Inferior parietal cortex (tissue), 1 donor: ENCODE measurements around the gene TAF6.

Experiments used
- DNase-seq: peaks from one replicate; pipeline ENCODE4 v3.0.0-alpha.2; 2016; ENCODE audit errors: extremely low spot score

The TAF6 gene

GRCh38 chr7:100095704-100096103 lies 23.5 kb downstream of the TAF6 start:
- no peak for DNase-seq

GRCh38 chr7:100095289-100095688 lies 23.9 kb downstream of the TAF6 start:
- DNase-seq: no peak

GRCh38 chr7:100093925-100094486 lies 25.2 kb downstream of the TAF6 start:
- DNase-seq: no peak

- DNase-seq: no peak
Measured at GRCh38 chr7:100093498-100093897, 25.7 kb downstream of the TAF6 start.

GRCh38 chr7:100093054-100093453 lies 26.1 kb downstream of the TAF6 start:
- DNase-seq: no peak

GRCh38 chr7:100091411-100092181 lies 27.6 kb downstream of the TAF6 start:
- DNase-seq: no peak

DNA sequence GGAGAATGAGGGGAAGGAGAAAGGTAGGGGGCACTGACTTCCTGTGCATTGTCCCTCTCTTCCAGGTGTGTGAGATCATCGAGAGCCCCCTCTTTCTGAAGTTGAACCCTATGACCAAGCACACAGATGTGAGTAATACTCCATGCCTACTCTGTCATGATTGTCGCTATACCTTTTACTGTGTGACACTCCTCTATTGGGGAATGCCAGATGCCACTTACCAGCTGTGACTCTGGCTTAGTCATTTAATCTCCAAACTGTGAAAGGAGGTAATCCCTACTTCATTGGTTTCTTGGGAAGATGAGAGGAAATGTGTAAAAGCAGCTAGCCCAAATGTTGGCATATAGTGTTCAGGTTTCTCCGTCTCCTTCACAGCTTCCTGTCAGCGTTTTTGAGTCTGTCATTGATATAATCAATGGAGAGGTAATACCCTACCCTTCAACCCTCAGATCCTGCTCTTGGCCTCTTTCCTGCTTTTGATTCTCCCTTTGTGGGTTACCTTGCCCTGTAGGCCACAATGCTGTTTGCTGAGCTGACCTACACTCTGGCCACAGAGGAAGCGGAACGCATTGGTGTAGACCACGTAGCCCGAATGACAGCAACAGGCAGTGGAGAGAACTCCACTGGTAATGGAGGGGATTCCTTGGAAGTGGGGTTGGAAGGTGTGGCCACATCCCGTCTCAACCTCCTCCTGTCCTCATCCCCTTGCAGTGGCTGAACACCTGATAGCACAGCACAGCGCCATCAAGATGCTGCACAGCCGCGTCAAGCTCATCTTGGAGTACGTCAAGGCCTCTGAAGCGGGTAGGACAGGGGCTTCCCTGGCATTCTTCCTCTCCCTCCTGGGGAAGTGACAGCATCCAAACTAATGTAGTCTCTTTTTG lies 28.4 kb downstream of the TAF6 start:
- no peak for DNase-seq

- no peak for DNase-seq
Measured at GRCh38 chr7:100089458-100090196, 29.5 kb downstream of the TAF6 start.

DNA sequence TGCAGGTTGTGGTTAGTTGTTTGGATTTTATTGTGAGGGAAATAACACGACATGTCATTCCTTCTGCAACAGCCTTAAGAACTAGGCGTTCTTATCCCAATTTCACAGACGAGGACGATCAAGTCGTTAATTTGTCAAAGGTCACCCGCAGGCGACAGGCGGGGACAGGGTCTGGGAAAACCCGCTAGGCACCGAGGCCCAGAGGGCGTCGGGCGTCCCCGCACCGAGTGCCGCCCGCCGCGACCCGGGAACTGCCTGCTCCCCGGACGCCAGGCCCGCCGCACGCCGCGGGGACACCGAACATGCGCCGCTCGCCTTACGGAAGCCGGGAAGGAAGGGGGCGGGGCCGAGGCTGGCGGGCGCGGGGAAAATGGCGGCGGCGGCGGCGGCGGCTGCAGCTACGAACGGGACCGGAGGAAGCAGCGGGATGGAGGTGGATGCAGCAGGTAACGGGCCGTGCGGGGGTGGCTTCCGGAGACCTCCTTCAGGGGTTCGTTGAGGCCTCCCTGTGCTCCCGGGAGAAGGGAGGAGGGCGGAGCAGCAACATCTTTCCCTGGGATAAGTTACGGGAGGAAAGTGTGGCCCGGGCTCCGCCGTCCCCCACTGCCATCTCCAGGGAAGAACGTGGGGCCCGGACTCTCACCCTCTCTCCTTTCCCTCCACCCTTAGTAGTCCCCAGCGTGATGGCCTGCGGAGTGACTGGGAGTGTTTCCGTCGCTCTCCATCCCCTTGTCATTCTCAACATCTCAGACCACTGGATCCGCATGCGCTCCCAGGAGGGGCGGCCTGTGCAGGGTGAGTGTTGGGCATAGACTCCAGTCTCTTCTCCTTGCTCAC lies 30.3 kb downstream of the TAF6 start, which contains the start of gene COPS6:
Gene COPS6, plus strand, starts transcription at position 349 of the 837 bp plus-strand sequence. Its CDS starts 22 bp downstream, at position 371.
- peak; percentile 81 for DNase-seq

- no peak for DNase-seq
Measured at GRCh38 chr7:100088095-100088620, 31.0 kb downstream of the TAF6 start.

DNA sequence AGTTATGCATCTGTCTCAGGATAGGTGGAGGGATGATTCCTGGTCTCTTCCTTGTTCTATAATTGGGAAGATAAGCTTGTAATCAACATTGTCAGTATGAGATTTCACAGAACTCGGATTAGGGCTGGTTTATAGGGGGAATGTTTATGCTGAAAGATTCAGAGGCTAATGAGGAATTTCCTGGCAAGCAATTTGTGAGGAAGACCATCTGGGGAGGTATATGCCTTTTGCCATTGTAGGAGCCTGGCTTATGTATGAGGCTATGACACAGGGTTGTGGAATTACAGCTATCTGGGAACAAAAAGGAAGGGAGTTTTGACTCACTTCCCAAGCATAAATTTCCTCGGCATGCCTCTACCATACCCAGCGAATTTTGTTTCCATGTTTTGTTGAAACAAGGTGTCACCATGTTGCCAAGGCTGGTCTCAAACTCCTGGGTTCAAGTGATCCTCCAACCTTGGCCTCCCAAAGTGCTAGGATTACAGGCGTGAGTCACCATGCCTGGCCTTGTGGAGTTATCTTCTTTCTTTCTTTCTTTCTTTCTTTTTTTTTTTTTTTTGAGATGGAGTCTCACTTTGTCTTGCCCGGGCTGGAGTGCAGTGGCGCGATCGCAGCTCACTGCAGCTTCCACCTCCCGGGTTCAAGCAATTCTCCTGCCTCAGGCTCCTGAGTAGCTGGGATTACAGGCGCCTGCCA lies 32.0 kb downstream of the TAF6 start:
- no peak for DNase-seq

DNA sequence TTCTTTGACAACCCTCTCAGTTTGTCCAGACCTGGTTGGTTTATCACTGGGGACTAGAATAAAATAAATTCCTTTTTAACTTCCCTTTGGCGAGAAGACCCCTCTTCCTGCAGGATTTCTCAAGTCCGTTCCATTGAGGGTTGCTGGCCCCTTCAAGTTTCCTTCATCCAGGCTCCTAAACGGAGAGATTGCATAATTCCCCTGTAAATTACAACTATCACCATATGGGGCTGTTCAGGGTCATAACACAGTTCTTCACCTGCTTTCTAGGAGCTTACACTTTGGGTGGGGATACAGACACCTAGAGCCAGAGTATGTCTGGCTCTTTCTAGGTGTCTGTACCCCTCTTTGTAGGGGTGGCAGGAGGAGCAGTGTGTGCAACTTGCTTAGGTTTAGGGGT lies 33.6 kb downstream of the TAF6 start:
- DNase-seq: no peak

- no peak for DNase-seq
Measured at GRCh38 chr7:100082978-100083377, 36.2 kb downstream of the TAF6 start.

DNA sequence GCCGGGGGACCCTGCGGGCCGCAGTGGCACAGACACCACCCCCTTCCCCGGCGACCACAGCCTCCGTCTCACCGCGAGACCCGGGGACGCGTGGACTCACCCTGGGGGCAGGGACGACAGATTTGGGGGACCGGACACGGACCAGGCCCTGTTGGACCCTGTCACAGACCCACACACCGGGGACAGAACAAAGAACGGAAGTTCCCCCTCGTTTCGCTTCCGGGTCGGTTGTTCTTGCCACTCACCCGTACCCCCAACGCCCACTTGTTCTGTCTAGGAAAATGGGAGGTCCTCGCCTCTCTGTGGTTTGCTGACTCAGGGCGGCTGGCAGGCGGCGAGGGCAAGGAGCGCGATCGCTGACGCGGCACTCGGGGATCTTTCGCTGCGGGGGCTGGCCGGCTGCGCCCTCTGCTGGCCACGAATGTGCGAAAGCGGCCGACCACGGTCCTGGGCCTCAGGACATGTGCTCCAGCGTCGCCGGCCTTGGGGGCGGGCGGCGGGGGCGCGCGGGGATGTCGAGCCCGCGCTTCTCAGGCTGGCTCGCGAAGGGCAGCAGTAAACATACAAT lies 37.5 kb downstream of the TAF6 start, which contains the start of gene ZNF3:
Gene ZNF3, minus strand, starts transcription at position 189 of the 568 bp plus-strand sequence. CDS start 4,366 bp downstream, outside the sequence.
- DNase-seq: peak; percentile 99

DNA sequence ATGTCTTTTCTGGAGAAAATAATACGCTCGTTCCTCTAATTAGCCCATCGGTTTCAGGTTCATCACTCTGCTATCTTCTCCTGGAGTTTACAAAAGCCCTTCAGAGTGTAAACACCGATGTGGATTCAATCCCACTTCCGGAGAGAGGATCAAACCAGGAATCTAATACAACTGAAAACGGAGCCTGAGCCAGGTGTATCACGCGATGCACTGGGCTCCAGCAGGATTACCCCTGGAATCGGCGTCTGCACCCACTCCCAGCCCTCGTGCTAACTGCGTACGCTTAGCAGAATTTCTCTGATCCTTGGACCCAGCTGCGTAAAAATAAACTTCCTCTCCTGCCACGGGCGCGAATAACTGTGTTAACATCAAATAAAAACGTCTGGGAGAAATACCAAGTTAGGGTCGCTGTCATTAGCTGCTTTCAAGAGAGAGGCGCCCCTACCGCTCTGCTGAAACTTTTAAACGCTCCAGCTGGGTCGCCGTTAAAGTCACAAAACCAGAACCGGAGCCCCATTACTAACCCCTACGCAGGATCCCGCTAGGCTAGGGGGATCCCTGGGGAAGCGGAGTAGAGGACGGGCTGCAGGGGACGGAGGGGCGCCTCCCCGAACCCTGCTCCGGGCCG lies 38.1 kb downstream of the TAF6 start:
- no peak for DNase-seq

DNA sequence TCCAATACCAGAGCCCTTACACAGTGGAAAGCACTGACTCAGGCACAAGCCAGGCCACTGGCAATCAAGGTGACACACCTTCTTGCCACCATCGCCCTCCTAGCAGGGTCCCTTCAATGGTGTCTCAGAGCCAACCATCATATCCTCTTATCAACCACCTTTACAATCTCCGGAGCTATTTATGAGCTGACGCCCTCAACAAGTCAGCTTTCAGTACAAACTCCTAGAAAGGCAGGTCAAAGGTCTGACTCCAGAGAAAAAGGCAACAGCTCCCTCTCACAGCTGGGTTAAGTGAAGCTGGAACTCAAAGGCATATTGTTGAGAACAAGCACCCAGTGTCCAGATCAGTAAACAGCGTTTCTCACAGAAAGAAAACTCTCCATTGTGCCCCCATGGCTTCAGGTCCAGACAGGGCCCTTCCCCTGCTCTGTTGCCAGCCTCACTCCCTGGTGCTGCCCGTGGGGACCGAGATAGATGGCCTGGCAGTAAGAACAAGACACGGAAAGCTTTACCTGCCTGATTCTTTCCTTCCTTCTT lies 40.1 kb downstream of the TAF6 start:
- peak; percentile 72 for DNase-seq

DNA sequence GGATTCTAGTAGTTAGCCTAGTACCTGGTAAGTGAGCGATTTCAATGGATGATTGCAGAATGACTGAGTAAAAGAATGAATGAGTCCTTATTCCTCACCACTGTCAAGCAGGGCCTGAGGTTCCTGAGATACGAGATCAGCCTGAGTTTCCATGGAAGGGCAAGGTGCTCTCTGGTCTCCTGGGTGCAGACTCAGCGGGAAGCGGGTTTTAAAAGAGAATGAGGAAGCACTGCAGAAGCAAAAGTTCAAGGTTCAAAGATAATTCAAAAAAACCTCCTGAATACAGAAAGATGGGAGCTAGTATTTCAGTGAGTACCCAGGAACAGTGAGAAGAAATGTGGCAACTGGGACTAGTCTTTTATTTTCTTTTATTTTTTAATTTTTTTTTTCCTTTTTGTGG lies 42.0 kb downstream of the TAF6 start:
- no peak for DNase-seq

DNA sequence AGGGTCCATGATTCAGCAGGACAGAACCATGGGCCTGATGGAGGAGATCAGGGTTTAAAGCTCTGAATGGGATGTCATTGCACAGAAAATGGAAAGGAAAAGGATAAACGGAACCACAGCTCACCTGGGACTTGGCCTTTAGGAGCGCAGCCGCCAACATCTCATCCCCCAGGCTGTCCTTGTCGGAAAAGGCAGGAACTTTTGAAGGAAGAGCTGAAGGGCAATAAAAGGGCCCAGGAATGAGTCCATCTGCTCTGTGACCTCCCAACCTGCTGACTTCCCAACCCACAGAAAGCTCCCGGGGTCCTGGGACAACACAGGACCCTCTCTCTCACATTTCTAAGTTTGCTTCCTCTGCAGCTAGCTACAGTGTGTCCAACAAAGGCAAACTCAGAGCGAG lies 43.7 kb downstream of the TAF6 start:
- DNase-seq: no peak

- DNase-seq: no peak
Measured at GRCh38 chr7:100074841-100075240, 44.3 kb downstream of the TAF6 start.
